BE2C (cell line): ENCODE data around the gene ANP32A. TPM values are rescaled to one million over a fixed set of nuclear protein-coding genes. Genes with fewer than 3 reads are reported as not detected.
"Not testable (repeated sequence)": the region's sequence is repeated elsewhere in the genome, so short reads cannot be mapped to it uniquely, and the experiment has no call there.

Experiments used
- DNase-seq: peaks from one replicate; pipeline ENCODE4 v3.0.0-alpha.2; 2020
- H3K27me3 ChIP-seq: fragments of 250-450 bp; sonication (Bioruptor Pico); 2 replicates; pipeline ENCODE4 v1.5.1; 2020; ENCODE audit warnings: mild to moderate bottlenecking
- H3K36me3 ChIP-seq: fragments of 250-450 bp; sonication (Bioruptor Pico); 2 replicates; pipeline ENCODE4 v1.5.1; 2020; ENCODE audit warnings: mild to moderate bottlenecking
- H3K4me1 ChIP-seq: fragments of 250-450 bp; sonication (Bioruptor Pico); 2 replicates; pipeline ENCODE4 v1.5.1; 2020
- H3K4me3 ChIP-seq: 2 replicates; pipeline ENCODE4 v1.5.1; 2011; ENCODE audit warnings: low read depth, low read length
- H3K9me3 ChIP-seq: fragments of 250-450 bp; sonication (Bioruptor Pico); 2 replicates; pipeline ENCODE4 v1.5.1; 2020
- CTCF ChIP-seq: IDR thresholded peaks from 2 replicates; pipeline ENCODE4 v1.5.1; 2012; ENCODE audit warnings: mild to moderate bottlenecking, low read depth, low read length
- polyA plus RNA-seq: library from polyadenylated mRNA; unstranded; fragments of >200 nt; gene quantifications from one replicate; pipeline ENCODE4 v1.2.1, GENCODE V29; 2012; ENCODE audit warnings: low read depth, missing spikeins; ENCODE audit not compliant: insufficient read length, insufficient read depth

Gene ANP32A
- 347 TPM for polyA plus RNA-seq

- H3K9me3 ChIP-seq, result no peaks in the 10 kb centered on the region
- H3K4me3 ChIP-seq, result peak within 1 kb of the TSS; percentile 97
- H3K36me3 ChIP-seq, result peaks cover 6% of the 10 kb centered on the region
- H3K4me1 ChIP-seq, result peaks cover 15% of the 10 kb centered on the region
- no peaks in the 10 kb centered on the region for H3K27me3 ChIP-seq
- DNase-seq, result peak; percentile 99
- TF ChIP-seq CTCF, result no peak
These were observed at the start of gene ANP32A for GRCh38 chr15:68820295-68821189. ANP32A (minus strand) TSS chr15:68820895; CDS start chr15:68820751, 144 bp downstream.

GRCh38 chr15:68868296-68868695 lies 47.6 kb upstream of the ANP32A start:
- no peaks in the 10 kb centered on the region; the same call in 1 of the 2 replicates for H3K4me1 ChIP-seq
- no peak overlapping the region for H3K4me3 ChIP-seq
- H3K9me3 ChIP-seq, result no peaks in the 10 kb centered on the region; the same call in 1 of the 2 replicates
- no peak for TF ChIP-seq CTCF
- no peaks in the 10 kb centered on the region for H3K36me3 ChIP-seq
- DNase-seq, result no peak
- H3K27me3 ChIP-seq, result peaks cover 11% of the 10 kb centered on the region

GRCh38 chr15:68862415-68862814 lies 41.7 kb upstream of the ANP32A start:
- no peaks in the 10 kb centered on the region for H3K36me3 ChIP-seq
- TF ChIP-seq CTCF, result no peak

GRCh38 chr15:68858666-68859065 lies 38.0 kb upstream of the ANP32A start:
- not testable (repeated sequence) for H3K4me1 ChIP-seq, H3K9me3 ChIP-seq, H3K27me3 ChIP-seq, H3K4me3 ChIP-seq, DNase-seq, H3K36me3 ChIP-seq

More at GRCh38 chr15:68862415-68862814, 41.7 kb upstream of the ANP32A start:
- H3K4me3 ChIP-seq, result no peak overlapping the region
- DNase-seq, result no peak
- H3K27me3 ChIP-seq, result no peaks in the 10 kb centered on the region; the same call in 1 of the 2 replicates
- no peaks in the 10 kb centered on the region; the same call in none of the 2 replicates for H3K9me3 ChIP-seq
- no peaks in the 10 kb centered on the region for H3K4me1 ChIP-seq

GRCh38 chr15:68857443-68857842 lies 36.7 kb upstream of the ANP32A start:
- DNase-seq, result not testable (repeated sequence)

GRCh38 chr15:68852461-68852860 lies 31.8 kb upstream of the ANP32A start:
- Histone ChIP-seq H3K4me1 (no peaks in the 10 kb centered on the region), H3K36me3 (no peaks in the 10 kb centered on the region), H3K9me3 (no peaks in the 10 kb centered on the region), H3K27me3 (no peaks in the 10 kb centered on the region), H3K4me3 (no peak overlapping the region)
- no peak for DNase-seq
- no peak for TF ChIP-seq CTCF

More at GRCh38 chr15:68857443-68857842, 36.7 kb upstream of the ANP32A start:
- not testable (repeated sequence) for H3K36me3 ChIP-seq, H3K27me3 ChIP-seq, H3K4me3 ChIP-seq, H3K9me3 ChIP-seq, H3K4me1 ChIP-seq

- no peaks in the 10 kb centered on the region for H3K9me3 ChIP-seq
- H3K4me3 ChIP-seq, result no peak overlapping the region
- no peaks in the 10 kb centered on the region for H3K4me1 ChIP-seq
- H3K27me3 ChIP-seq, result no peaks in the 10 kb centered on the region
- no peaks in the 10 kb centered on the region for H3K36me3 ChIP-seq
- TF ChIP-seq CTCF, result no peak
- no peak for DNase-seq
These were observed 31.3 kb upstream of the ANP32A start for GRCh38 chr15:68851971-68852370.
